Neutrophil (primary cell): Measurements from ENCODE around the gene CHP2.

ENCODE experiments used
- H3K27ac ChIP-seq: fragments of 200-600 bp; sonication (generic); 2 replicates; pipeline ENCODE4 v1.5.1; 2016; ENCODE audit warnings: mild to moderate bottlenecking, moderate library complexity
- H3K27me3 ChIP-seq: fragments of 200-600 bp; sonication (generic); 2 replicates; pipeline ENCODE4 v1.6.0; 2016; ENCODE audit warnings: mild to moderate bottlenecking
- H3K36me3 ChIP-seq: fragments of 200-600 bp; sonication (generic); 2 replicates; pipeline ENCODE4 v1.5.1; 2017
- H3K4me1 ChIP-seq, 2 experiments: fragments of 200-600 bp in 1 of 2; sonication (generic) in 1 of 2; 1 replicate in 1 of 2; 2 replicates in 1 of 2; pipeline versions ENCODE4 v1.5.1 to v1.6.1; 2013 to 2016; ENCODE audit warnings: low read depth in 1 of 2, low read length in 1 of 2, mild to moderate bottlenecking in 1 of 2, moderate library complexity in 1 of 2; ENCODE audit not compliant: control insufficient read depth in 1 of 2, insufficient read depth in 1 of 2
- H3K4me3 ChIP-seq, 2 experiments: fragments of 200-600 bp in 1 of 2; sonication (generic) in 1 of 2; 1 replicate in 1 of 2; 2 replicates in 1 of 2; pipeline ENCODE4 v1.5.1; 2013 to 2016; ENCODE audit warnings: low read depth in 1 of 2, low read length in 1 of 2, mild to moderate bottlenecking in 1 of 2, moderate library complexity in 1 of 2
- H3K9me3 ChIP-seq: fragments of 200-600 bp; sonication (generic); 2 replicates; pipeline ENCODE4 v1.5.1; 2016
- CTCF ChIP-seq: fragments of 200-600 bp; sonication (generic); IDR thresholded peaks from 2 replicates; pipeline ENCODE4 v1.5.1; 2016; ENCODE audit warnings: antibody characterized with exemption

Gene CHP2

GRCh38 chr16:23753908-23754593 lies 775 bp upstream of the CHP2 start:
- Histone ChIP-seq H3K27me3 (peaks cover 82% of the 10 kb centered on the region), H3K4me3 (no peak overlapping the region), H3K36me3 (no peaks in the 10 kb centered on the region), H3K27ac (no peak overlapping the region), H3K9me3 (no peaks in the 10 kb centered on the region), H3K4me1 (no peaks in the 10 kb centered on the region)
- TF ChIP-seq CTCF = no peak

- Histone ChIP-seq H3K9me3 (no peaks in the 10 kb centered on the region), H3K4me1 (no peaks in the 10 kb centered on the region), H3K36me3 (no peaks in the 10 kb centered on the region), H3K4me3 (no peak overlapping the region), H3K27ac (no peak overlapping the region), H3K27me3 (peaks cover 94% of the 10 kb centered on the region)
- no peak for TF ChIP-seq CTCF
These were observed 621 bp downstream of the CHP2 start for GRCh38 chr16:23755484-23755809.

GRCh38 chr16:23757116-23757515 lies 2.3 kb downstream of the CHP2 start:
- Histone ChIP-seq H3K4me3 (no peak overlapping the region), H3K36me3 (no peaks in the 10 kb centered on the region), H3K4me1 (no peaks in the 10 kb centered on the region), H3K27ac (no peak overlapping the region), H3K9me3 (no peaks in the 10 kb centered on the region), H3K27me3 (peaks cover 95% of the 10 kb centered on the region)
- no peak for TF ChIP-seq CTCF

- Histone ChIP-seq H3K4me3 (no peak overlapping the region), H3K27ac (no peak overlapping the region), H3K4me1 (no peaks in the 10 kb centered on the region), H3K36me3 (no peaks in the 10 kb centered on the region), H3K9me3 (no peaks in the 10 kb centered on the region), H3K27me3 (peaks cover 93% of the 10 kb centered on the region)
- TF ChIP-seq CTCF = no peak
These were observed 3.3 kb downstream of the CHP2 start for GRCh38 chr16:23757937-23758619.

GRCh38 chr16:23765933-23766332 lies 11.1 kb downstream of the CHP2 start:
- Histone ChIP-seq H3K27ac (no peak overlapping the region), H3K36me3 (no peaks in the 10 kb centered on the region), H3K27me3 (peaks cover 48% of the 10 kb centered on the region), H3K9me3 (no peaks in the 10 kb centered on the region), H3K4me3 (no peak overlapping the region), H3K4me1 (no peaks in the 10 kb centered on the region)
- TF ChIP-seq CTCF = no peak
